ENCODE measurements around the gene CCDC57.
A peak's percentile ranks its signal among the peaks of the same experiment; 100 is the strongest.

The CCDC57 gene

DNA sequence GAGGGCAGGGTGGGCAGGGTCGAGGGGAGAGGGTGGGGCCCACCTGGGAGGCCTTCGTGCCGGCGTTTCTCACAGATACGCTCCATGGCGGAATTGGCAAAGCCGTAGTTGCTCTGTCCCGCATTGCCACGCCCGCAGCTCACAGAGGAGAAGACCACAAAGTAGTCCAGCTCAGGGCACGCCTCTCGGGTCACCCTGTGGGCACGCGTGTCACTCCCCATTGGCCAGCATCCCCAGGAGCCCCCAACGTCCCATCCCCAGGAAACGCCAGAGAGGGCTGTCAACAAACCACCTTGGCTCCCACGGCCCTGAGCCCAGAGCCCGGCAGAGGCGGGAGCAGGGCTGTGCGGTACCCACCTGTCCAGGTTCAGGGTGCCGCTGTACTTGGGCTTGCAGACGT is 130.7 kb downstream of the CCDC57 start:
- no peak for DNase-seq (ENCODE audit: low read depth)

DNA sequence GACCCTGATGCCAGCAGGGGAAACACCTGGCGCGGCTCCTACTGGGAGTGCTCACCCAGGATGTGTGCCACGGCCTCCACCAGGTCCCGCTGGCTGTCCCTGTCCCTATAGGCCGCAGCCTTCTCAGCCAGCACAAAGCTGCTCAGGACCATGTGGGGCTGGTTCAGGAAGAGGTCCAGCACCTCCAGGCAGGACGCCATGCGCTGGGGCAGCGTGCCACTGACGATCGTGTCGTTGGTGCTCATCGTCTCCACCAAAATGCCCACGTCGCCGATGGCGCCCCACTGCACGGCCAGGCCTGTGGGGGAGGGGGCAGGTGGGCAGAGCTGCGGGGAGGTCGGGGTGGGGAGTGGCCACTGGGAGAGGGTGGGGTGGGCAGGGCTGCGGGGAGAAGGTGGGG is 131.1 kb downstream of the CCDC57 start:
- no peak for DNase-seq (ENCODE audit: low read depth)

DNA sequence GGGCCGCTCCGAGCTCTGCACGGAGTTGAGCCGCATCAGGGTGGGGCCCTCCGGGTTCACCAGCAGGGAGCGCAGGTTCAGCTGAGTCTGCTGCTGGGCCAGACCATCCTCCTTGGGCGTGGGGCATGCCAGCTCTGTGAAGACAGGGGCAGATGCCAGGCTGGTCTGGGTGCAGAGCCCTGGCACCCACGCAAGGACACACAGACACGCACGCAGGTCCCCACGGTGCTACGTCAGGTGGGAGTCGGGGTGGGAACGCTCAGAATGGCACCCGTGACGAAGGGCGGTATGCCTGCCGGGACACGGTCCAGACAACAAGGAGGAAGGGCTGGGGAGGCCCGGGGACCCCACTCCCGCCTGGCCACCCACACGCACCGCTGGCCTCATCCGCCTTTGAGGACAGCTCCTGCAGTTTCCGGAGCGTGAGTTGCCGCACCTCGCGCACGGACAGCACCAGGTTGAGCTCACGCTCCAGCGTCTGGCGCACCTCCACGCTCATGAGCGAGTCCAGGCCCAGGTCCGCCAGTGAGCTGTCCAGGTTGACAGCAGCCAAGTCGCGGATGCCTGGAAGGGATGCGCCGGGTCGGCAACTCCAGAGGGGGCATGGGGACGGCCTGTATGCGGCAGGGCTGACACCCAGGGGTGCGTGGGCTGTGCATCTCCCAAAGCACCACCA is 131.7 kb downstream of the CCDC57 start:
- DNase-seq (ENCODE audit: low read depth), result no peak

DNA sequence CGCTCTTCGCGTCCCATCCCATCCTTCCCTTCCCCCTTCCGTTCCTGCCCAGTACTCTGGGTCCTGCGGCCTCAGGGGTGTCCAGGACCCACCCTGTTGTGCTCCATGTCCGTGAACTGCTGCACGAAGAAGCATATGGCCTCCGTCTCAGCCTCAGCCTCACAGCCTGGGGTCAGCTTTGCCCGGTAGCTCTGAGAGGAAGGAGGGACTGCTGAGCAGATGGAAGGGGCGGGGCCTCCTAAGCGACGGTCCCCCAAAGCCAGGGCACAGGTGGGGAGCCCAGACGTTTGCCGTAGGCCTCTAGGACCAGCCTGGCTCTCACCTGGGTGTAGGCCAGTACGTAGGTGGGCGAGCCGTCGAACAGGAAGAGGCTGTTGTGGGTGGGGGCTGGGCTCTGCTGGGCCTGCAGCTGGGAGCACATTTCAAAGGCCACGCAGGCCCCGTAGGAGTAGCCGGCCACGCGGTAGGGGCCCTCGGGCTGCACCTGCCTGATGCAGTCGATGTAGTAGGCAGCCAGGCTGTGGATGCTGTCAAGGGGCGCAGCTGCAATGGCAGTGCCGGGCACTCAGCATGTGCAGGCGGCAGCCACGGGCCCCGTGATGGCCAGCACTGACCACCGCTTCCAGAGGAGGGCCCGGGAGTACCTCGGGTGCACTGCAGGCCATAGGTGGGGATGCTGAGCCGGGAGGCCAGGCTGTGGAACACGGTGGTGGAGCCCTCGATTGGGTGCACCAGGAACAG is 132.4 kb downstream of the CCDC57 start:
- no peak for DNase-seq (ENCODE audit: low read depth)

DNA sequence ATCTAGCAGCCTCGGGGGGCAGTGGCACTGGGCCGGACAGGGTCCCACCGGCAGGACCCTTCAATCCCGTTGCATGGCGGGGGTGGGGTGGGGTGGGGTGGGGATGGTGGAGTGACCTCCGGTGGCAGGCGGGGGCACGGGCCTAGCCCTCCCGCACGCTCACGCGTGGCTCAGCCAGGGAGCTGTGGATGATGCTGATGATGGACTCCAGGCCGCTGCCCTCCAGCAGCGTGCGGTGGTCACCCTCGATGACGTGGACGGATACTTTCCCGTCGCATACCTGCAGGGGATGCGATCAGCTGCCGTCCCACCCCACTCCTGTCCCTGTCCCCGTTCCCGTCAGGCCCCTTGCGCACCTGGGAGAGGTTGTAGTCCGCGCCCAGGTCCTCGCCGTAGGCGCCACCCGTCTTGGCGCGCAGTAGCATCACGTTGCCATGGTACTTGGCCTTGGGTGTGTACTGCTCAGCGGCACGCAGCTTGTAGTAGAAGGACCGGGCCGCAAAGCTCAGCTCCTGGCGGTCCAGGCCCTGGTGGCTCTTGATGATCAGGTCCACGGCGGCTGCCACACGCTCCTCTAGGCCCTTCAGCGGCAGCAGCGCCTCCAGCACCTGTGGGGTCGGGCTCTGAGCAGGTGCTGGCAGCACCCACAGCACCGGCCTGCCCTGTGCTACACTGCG is 133.5 kb downstream of the CCDC57 start:
- no peak for DNase-seq (ENCODE audit: low read depth)

DNA sequence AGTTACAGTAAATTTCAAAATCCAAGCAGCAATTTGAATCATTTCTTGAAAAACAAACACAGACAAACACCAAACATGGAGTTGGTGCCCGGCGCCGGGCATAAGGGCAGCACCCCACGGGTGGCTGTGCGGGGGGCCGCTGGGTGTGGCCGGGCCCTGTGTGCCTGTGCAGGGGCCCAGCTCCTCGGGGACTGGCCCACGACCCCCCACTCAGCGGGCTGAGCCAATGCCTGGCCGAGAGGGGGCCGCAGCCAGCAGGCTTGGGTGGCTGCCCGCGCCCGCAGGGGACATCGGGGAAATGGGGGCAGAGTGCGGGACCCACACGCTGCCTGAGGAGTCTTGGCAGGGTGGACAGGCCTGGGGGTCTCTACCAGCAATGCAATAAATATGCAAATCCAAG is 134.2 kb downstream of the CCDC57 start:
- DNase-seq (ENCODE audit: low read depth), result no peak

DNA sequence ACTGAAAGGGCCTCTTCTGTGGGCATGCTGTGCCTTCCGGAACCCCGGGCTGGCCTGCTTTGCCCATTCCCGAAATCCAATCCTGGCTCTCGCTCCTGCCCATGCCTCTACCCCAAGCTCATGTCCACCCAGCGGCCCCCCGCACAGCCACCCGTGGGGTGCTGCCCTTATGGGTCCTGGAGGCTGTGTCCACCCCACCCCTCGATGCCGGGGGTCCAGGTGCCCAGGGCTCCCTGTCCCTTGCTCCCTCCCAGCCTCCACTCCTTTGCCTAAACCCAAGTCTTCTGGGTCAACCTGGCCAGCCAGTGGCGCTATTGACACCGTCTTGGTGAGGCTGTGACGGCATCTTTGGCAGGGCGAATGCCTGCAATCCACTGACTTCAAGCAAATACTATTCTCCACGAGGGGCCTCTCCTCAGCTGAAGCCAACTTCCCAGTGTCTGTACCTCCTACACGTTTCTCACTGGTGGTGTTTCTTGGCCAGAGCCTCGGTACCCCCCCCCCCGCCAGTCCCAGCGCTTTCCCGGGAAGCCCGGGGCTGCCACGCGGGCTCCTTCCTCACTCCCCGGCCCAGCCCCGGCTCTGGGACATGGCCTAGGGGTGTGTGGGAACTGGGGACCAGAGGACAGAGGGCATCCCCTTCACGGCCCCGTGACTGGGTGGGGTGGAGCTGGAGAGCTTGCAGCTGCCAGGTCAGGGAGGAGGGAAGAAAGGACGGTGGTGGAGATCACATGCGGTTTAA is 134.9 kb downstream of the CCDC57 start:
- DNase-seq (ENCODE audit: low read depth), result no peak

DNA sequence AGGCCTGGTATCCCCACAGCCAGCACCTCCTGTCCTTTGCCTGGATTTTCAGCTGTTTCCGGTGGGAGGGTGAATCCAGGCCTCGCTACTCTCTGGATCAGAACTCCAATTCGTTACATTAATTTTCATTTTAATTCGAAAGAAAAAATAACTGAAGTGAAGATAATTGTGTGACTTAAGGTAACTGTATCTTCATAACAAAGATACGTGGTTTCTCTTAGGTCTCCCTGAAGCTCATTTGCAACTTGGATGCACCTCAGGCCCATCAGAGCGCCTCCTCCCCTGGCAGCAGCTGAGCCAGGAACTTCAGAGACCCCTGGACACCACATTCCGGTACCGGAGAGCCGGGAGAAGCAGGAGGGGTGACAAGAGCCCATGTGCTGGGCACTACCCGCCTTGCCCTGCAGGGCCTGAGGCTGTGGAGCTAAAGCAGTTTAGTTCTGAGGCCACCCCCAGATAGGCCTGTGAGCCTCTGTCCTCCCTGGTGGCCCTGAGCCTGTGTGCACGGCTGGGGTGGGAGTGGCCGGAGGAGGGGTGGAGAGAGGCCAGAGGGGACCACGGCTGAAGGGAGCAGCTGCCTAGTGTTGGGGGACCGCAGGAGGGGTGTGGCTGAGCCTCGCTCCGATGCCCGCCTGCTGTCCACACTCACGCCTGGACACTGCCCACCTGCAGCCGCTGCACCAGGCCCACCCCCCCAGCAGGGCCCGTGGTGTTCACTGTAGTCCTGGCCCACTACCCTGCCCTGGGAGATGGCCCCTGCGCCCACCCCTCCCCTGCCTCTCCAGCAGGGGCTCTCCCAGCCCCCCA is 135.7 kb downstream of the CCDC57 start:
- DNase-seq (ENCODE audit: low read depth), result no peak

DNA sequence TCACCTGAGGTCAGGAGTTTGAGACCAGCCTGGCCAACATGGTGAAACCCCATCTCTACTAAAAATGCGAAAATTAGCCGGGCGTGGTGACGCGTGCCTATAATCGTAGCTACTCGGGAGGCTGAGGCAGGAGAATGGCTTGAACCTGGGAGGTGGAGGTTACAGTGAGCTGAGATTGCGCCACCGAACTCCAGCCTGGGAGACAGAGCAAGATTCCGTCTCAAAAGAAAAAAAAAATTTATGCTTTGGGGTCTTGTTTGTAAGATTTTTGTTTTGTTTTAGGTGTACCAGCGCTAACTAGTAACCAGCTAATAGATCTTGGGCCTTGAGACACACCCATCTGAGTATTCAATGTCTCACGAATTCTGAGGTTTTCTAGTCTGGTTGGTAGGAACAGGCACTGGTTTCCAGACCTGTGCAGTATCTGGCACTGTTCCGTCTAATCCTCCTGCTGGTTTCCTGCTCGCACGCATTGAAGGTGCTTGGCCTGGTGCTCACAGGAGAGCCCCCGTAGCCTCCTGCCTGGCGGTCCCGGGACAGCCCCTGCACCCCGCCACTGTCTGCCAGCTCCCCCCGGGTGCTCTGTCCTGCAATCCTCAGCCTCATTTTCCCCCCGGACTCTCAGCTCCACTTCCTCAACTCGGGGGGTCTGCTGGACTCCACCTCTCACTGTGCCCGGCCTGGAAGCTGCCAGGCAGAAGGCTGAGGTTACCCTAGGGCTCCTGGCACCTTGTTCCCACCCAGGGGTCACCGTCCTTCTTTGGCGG is 136.4 kb downstream of the CCDC57 start:
- no peak for DNase-seq (ENCODE audit: low read depth)

DNA sequence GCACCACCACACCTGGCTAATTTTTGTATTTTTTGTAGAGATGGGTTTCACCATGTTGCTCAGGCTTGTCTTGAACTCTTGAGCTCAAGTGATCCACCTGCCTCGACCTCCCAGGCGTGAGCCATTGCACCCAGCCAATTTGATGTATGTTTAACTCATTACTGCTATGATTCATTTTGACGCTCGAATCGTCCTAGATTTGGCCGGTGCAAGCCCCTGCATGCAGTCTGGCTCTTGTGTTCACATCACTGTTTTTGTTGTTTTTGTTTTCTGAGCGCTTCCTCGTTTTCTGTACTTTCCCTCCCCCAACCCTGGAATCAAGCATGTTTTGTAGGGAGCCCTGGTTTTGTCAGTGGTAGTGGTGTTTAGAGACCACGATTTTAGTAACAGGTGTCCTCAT is 139.2 kb downstream of the CCDC57 start:
- no peak for DNase-seq (ENCODE audit: low read depth)

DNA sequence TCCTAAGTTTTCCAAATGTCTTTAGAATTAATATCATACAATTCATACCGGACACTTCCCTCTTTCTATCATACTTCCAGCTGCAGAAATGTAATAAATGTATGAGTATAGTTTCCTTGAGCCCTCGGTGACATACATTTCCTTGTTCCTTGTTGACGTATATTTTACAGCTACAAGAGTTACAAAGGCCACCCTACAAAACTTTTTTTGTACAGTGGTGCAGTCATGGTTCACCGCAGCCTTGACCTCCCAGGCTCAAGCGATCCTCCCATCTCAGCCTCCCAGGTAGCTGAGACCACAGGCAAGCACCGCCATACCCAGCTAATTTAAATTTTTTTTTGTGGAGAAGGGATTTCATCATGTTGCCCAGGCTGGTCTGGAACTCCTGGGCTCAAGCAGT is 139.8 kb downstream of the CCDC57 start:
- no peak for DNase-seq (ENCODE audit: low read depth)

DNA sequence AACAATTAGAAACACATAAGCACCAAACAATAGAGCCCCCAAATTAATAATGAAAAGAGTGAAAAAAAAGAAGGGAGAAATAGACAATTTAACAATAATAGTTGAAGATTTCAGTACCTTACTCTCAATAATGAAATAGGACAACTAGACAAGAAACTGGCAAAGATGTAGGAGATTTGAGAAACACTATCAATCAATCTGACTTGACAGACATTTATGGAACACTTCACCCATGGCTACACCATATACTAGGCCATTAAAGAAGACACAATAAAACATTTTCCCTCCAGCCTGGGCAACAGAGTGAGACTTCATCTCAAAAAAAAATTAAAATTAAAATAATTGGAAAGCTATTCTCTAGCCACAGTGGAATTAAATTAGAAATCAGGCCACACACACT is 142.0 kb downstream of the CCDC57 start:
- no peak for DNase-seq (ENCODE audit: low read depth)

DNA sequence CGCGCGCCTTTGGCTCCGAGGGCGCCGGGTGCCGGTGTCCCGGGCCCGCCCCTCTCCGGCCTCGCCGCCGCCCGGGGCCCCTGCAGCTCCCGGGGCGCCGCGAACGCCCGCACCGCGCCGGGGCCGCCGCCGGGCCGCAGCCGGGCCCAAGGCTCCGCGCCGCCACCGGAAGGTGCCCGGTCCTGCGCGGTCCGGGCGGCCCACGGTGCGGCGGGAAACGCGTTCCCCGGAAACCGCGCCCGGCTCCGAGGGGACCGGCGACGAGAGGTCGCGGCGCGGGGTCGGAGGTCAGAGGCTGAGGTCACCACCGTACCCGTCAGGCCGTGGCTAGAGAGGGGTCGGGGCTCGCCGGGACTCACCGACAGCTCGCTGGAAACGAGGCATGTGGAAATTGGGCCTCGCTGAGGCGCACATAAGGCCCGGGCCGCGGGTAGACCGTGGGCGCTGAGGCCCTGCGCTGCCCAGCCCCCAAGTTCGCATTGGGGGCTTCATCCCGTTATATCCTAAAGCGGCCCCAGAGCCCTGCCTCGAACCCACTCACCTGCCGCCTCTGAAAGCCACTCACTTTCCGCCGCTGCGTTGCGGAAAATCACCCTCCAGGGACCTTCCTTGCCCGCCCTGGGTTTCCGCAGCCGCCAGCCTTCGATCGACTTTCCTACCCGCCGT is 146.9 kb downstream of the CCDC57 start, which contains the start of gene DUS1L:
Gene DUS1L, minus strand, starts transcription at position 167 of the 666 bp plus-strand sequence. CDS start 745 bp downstream, outside the sequence.
- peak; percentile 58 for DNase-seq (ENCODE audit: low read depth)

DNA sequence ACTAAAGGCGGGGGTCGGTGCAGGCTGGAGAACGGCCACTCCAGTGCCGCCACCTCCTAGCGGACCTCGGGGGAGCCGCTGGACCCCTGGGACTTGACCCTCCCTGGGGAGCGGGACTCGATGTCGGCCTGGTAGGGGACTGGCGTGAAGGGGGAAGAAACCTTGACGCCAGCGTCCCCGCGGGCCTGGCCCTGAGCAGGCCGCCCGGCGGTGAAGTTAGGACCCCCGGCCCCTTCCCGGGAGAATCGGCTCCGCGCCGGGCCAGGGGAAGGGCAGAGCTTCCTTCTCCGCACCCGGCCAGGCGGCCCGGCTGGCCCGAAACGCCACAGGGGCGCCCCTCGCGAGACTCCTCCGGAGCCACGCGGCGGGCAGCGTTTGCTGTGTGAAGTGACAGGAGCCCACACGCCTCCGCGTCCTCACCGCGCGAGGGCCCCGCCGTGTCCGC is 147.4 kb downstream of the CCDC57 start:
- DNase-seq (ENCODE audit: low read depth), result no peak

DNA sequence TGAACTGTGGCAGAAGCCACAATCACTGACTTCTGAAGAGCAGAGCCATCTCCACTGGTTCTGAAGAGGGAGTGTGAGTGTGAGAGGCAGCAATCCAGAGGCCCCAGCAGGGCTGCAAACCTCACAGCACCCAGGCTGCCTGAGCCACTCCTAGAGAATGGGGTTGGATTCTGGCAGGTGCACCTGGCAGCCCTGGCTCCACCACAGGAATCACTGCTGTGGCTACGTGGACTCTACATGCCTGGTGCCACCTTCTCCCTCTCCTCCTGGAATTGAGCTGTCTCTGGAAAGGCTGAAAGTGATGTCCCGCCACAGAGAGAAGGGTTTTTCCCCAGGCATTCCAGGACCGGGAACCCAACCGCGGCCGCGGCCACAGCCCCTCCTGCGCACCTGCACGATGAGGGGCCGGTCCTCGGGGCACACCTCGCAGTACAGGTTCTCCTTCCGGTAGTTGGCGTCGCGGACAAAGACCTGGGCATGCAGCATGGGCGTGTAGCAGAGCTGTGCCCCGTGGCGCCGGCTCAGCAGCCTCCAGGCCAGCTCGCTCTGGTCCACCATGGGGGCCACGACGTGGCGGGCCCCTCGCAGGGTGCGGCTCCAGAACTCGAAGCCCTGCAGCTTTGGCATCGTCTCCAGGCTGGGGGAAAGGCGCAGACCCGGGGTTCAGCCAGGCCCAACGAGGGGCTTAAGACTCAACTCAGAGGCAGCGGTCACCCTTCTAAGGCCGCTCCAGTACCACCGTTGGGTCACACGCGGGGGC is 148.0 kb downstream of the CCDC57 start:
- no peak for DNase-seq (ENCODE audit: low read depth)

DNA sequence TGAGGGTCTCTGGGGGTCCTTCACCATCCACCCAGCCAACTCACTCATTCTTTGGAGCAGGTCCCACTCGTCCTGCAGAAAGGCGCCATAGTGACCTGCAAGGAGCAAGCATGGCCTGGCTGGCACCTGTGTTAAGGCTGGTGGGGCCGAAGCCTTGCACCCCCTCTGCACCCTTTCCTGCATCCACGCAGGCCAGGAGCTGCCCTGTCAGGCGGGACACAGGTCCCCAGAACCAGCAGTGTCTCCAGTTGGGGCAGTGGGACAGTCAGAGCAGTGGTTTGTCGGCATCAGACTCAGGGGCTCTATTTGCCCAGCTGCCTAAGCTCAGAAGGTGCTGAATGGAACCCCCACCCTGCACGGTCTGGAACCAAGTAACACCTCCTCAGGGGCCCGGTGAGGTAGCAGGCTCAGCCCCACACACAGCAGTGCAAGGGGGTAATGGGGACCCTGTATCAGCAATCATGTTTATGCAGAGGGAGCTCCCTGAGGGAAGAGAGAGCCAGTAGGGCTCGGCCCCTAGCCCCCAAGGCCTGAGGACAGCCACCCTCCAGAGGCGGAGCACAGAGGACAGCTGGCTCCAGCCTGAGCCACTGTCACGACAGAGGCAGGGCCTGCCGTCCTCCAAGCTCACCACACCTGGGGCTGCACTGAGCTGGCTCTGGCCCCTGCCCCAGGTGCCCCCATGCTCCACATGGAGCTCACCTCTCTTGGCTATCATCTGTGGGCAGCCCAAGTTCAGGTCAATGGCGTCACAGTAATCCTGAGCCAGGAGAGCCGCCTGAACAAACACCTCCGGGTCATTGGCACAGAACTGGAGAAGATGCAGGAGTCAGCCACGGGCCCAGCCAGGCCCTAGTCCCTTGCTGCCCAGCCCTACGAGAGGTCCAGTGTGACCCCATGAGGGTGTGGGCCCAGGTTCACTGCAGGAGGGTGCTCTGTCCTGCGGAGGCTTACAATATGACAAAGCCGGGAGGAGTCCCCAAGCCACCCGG is 148.9 kb downstream of the CCDC57 start:
- DNase-seq (ENCODE audit: low read depth), result no peak

DNA sequence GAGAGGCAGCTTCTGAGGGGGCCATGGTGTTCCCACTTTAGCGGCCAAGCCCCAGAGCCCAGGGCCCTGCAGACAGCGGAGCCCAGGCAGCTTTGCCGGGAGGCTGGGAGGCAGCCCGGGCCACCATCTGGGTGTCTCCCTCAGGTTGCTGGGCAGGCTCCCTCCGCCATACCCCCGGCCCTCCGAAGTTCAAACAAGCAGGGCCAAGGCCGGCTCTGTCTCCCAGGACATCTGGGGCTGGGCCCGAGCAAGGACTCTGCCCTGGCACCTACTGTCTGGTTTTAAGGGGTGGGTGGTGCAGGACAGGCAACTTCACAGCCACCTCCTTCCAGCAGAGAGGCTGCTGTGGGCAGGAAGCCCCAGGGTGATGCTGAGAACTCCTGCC is 149.7 kb downstream of the CCDC57 start:
- DNase-seq (ENCODE audit: low read depth), result no peak

Data from T follicular helper cell (primary cell).